PFSK-1 (cell line): Measurements from ENCODE around the gene TNFSF8.

Experiments
- FOXP2 ChIP-seq: optimal IDR thresholded peaks from 2 replicates; pipeline ENCODE3; 2011; ENCODE audit warnings: borderline replicate concordance, control low read depth, inconsistent platforms; ENCODE audit not compliant: insufficient read depth; ENCODE audit errors: extremely low read length, extremely low read depth
- POLR2AphosphoS5 ChIP-seq: IDR thresholded peaks from 2 replicates; pipeline ENCODE4 v1.6.1; 2012; ENCODE audit warnings: low read depth, mild to moderate bottlenecking, control low read depth, low read length, moderate library complexity
- SIN3A ChIP-seq: IDR thresholded peaks from 2 replicates; pipeline ENCODE4 v1.6.1; 2012; ENCODE audit warnings: mild to moderate bottlenecking, low read length, moderate library complexity, borderline replicate concordance; ENCODE audit not compliant: insufficient read depth
- TF ChIP-seq, protein P1 (sequence below), 2 experiments: IDR thresholded peaks; 2 replicates each; pipeline versions ENCODE4 v1.6.1 to v1.8.0; 2011 to 2012; ENCODE audit warnings: low read depth in 2 of 2, low read length in 2 of 2, control low read depth in 1 of 2, inconsistent platforms in 1 of 2, mild to moderate bottlenecking in 1 of 2, moderate library complexity in 1 of 2; ENCODE audit not compliant: insufficient read depth in 1 of 2

GRCh38 chr9:114953959-114954358, 23.6 kb upstream of the TNFSF8 start:
- TF ChIP-seq, protein P1, sequence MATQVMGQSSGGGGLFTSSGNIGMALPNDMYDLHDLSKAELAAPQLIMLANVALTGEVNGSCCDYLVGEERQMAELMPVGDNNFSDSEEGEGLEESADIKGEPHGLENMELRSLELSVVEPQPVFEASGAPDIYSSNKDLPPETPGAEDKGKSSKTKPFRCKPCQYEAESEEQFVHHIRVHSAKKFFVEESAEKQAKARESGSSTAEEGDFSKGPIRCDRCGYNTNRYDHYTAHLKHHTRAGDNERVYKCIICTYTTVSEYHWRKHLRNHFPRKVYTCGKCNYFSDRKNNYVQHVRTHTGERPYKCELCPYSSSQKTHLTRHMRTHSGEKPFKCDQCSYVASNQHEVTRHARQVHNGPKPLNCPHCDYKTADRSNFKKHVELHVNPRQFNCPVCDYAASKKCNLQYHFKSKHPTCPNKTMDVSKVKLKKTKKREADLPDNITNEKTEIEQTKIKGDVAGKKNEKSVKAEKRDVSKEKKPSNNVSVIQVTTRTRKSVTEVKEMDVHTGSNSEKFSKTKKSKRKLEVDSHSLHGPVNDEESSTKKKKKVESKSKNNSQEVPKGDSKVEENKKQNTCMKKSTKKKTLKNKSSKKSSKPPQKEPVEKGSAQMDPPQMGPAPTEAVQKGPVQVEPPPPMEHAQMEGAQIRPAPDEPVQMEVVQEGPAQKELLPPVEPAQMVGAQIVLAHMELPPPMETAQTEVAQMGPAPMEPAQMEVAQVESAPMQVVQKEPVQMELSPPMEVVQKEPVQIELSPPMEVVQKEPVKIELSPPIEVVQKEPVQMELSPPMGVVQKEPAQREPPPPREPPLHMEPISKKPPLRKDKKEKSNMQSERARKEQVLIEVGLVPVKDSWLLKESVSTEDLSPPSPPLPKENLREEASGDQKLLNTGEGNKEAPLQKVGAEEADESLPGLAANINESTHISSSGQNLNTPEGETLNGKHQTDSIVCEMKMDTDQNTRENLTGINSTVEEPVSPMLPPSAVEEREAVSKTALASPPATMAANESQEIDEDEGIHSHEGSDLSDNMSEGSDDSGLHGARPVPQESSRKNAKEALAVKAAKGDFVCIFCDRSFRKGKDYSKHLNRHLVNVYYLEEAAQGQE (IDR thresholded peaks at IDR 0.05; ENCODE audit: insufficient read depth in 1 of 2, low read depth in 2 of 2, low read length in 2 of 2) = no peak
- TF ChIP-seq FOXP2 (no peak), SIN3A (no peak), POLR2AphosphoS5 (no peak)
